Nephron progenitor cell (in vitro differentiated cells): ENCODE data around the gene COL26A1.
A peak's percentile ranks its signal among the peaks of the same experiment; 100 is the strongest.
"Not testable (repeated sequence)": the region's sequence is repeated elsewhere in the genome, so short reads cannot be mapped to it uniquely, and the experiment has no call there.

Experiments used
- DNase-seq: peaks from one replicate; pipeline ENCODE4 v3.0.0; 2021
- H3K27ac Mint-ChIP-seq: 2 replicates; pipeline ENCODE4 v1.8.0; 2021; ENCODE audit warnings: mild to moderate bottlenecking, moderate library complexity, mixed read lengths
- H3K27me3 Mint-ChIP-seq: 2 replicates; pipeline ENCODE4 v1.8.0; 2021; ENCODE audit warnings: mild to moderate bottlenecking, low read depth, mixed read lengths; ENCODE audit not compliant: poor library complexity
- H3K36me3 Mint-ChIP-seq: 2 replicates; pipeline ENCODE4 v1.8.0; 2021; ENCODE audit warnings: low read depth, mixed read lengths
- H3K4me1 Mint-ChIP-seq: 2 replicates; pipeline ENCODE4 v1.8.0; 2021; ENCODE audit warnings: mixed read lengths
- H3K4me3 Mint-ChIP-seq: 2 replicates; pipeline ENCODE4 v1.8.0; 2021; ENCODE audit warnings: mild to moderate bottlenecking, moderate library complexity, mixed read lengths
- H3K9me3 Mint-ChIP-seq: 2 replicates; pipeline ENCODE4 v1.8.0; 2021; ENCODE audit warnings: mild to moderate bottlenecking, moderate library complexity, mixed read lengths
- CTCF ChIP-seq: fragments of 200-600 bp; sonication (generic); IDR thresholded peaks from 2 replicates; pipeline ENCODE4 v1.5.0; 2021; ENCODE audit warnings: antibody characterized with exemption

Gene COL26A1

DNA sequence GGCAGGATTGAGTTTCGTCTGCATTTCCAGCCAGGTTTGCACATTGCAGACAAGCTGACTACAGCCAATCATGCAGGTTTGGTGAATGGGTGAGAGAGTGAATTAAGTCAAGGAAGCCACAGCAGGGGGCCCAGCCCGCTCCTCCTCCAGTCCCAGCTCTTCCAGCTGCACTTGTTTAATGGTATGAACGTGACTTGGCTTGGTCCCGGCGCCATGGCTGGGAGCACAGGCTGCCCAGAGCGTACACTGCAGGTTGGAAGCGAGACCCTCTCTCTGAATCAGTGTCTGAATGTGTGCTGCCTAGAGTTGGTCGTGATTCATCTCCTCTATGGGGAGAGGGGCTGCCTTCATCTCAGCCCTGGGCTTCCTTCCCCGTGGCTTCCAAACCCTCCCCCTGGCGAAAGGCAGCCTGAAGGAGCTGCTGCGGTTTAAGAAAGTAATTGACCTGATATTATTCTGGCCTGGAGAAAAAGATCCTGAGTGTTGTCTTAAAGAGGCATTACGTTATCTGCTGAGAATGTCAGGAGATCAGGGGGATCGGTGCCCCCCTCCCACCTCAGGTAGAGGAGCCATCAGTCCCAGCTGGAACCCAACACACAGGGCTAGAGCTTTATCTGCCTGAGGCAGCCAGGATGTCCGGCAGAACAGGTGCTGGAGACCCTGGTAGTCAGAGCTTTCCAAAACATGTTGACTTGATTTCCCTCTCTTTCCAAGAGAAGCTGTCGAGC is 132.1 kb downstream of the COL26A1 start:
- peaks cover 38% of the 10 kb centered on the region for H3K4me1 Mint-ChIP-seq
- peak overlapping the region; percentile 20 for H3K4me3 Mint-ChIP-seq
- TF ChIP-seq CTCF, result no peak
- H3K9me3 Mint-ChIP-seq, result no peaks in the 10 kb centered on the region
- peaks cover 44% of the 10 kb centered on the region for H3K36me3 Mint-ChIP-seq
- DNase-seq, result peak; percentile 30
- peak overlapping the region; percentile 94 for H3K27ac Mint-ChIP-seq
- peaks cover 8% of the 10 kb centered on the region for H3K27me3 Mint-ChIP-seq

- peaks cover 37% of the 10 kb centered on the region for H3K4me1 Mint-ChIP-seq
- TF ChIP-seq CTCF, result no peak
These were observed 133.3 kb downstream of the COL26A1 start for GRCh38 chr7:101496017-101496416.

GRCh38 chr7:101501351-101501750 is 138.7 kb downstream of the COL26A1 start:
- no peak for TF ChIP-seq CTCF
- Mint-ChIP-seq H3K27ac (no peak overlapping the region), H3K9me3 (no peaks in the 10 kb centered on the region), H3K4me3 (no peak overlapping the region), H3K4me1 (peaks cover 32% of the 10 kb centered on the region), H3K27me3 (peaks cover 11% of the 10 kb centered on the region), H3K36me3 (peaks cover 25% of the 10 kb centered on the region)
- no peak for DNase-seq

More at GRCh38 chr7:101496017-101496416, 133.3 kb downstream of the COL26A1 start:
- H3K27me3 Mint-ChIP-seq, result peaks cover 8% of the 10 kb centered on the region
- no peak overlapping the region for H3K27ac Mint-ChIP-seq
- no peak for DNase-seq
- H3K36me3 Mint-ChIP-seq, result peaks cover 47% of the 10 kb centered on the region
- no peak overlapping the region for H3K4me3 Mint-ChIP-seq
- no peaks in the 10 kb centered on the region for H3K9me3 Mint-ChIP-seq

- H3K27me3 Mint-ChIP-seq, result peaks cover 9% of the 10 kb centered on the region
- H3K27ac Mint-ChIP-seq, result no peak overlapping the region
- no peak for TF ChIP-seq CTCF
- no peaks in the 10 kb centered on the region for H3K9me3 Mint-ChIP-seq
- H3K4me3 Mint-ChIP-seq, result no peak overlapping the region
- H3K36me3 Mint-ChIP-seq, result peaks cover 23% of the 10 kb centered on the region
- no peak for DNase-seq
- H3K4me1 Mint-ChIP-seq, result peaks cover 42% of the 10 kb centered on the region
These were observed 139.9 kb downstream of the COL26A1 start for GRCh38 chr7:101502466-101503098.

- not testable (repeated sequence) for H3K27ac Mint-ChIP-seq, H3K9me3 Mint-ChIP-seq, DNase-seq, H3K27me3 Mint-ChIP-seq, H3K4me3 Mint-ChIP-seq
- Mint-ChIP-seq H3K36me3 (peaks cover 17% of the 10 kb centered on the region), H3K4me1 (peaks cover 37% of the 10 kb centered on the region)
These were observed 142.8 kb downstream of the COL26A1 start for GRCh38 chr7:101505510-101505909.

DNA sequence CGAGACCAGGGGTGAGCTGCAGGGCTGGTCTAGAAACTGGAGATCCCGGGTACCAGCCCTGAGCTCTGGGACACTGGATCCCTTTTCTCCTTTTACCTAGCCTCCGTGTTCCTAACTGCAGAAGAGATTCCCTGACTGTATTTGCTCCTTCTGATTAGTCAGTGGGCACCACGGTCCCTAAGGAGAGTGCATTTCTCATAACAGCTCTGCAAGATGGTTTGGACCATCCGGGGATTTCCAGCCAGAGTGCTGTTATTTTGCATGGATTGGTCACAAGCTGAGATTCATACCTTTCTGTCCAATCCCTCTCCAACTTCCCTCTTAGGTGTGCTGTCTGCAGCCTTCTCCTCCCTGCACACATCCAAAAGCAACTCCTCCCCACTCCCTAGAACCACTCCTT is 143.9 kb downstream of the COL26A1 start:
- no peak for TF ChIP-seq CTCF
- Mint-ChIP-seq H3K36me3 (peaks cover 18% of the 10 kb centered on the region), H3K9me3 (no peaks in the 10 kb centered on the region), H3K4me1 (peaks cover 37% of the 10 kb centered on the region), H3K27me3 (peaks cover 9% of the 10 kb centered on the region), H3K4me3 (no peak overlapping the region), H3K27ac (peak overlapping the region; percentile 11)
- no peak for DNase-seq
